IMR-90 (cell line): Measurements from ENCODE around the gene KCNQ5. TPM values are rescaled to one million over a fixed set of nuclear protein-coding genes. Genes with fewer than 3 reads are reported as not detected.

Source experiments
- ATAC-seq: fragments of 200-7000 bp; cut with Tn5 transposase; 2 replicates; pipeline ENCODE4 v1.9.1; 2020; ENCODE audit warnings: low read depth, mild to moderate bottlenecking, moderate library complexity
- BruUV-seq: library from RNA; stranded (reverse); fragments of 400-500 nt; replicated peaks from 2 replicates; lab custom pipeline; 2021; lab: Mats Ljungman, UMichigan
- CTCF ChIA-PET: fragments of 300-600 bp; formaldehyde crosslinking; extraction: SDS; loops from one replicate; lab custom pipeline; 2021; ENCODE audit warnings: antibody characterized with exemption; lab: Yijun Ruan, JAX
- POLR2A ChIA-PET: fragments of 300-600 bp; sonication (Branson Sonifier 250); formaldehyde crosslinking; loops from one replicate; lab custom pipeline; 2022; ENCODE audit warnings: antibody characterized with exemption; ENCODE audit not compliant: unreplicated experiment; lab: Charles Lee
- DNase-seq: peaks from one replicate; pipeline ENCODE4 v3.0.0; 2013
- H2AFZ ChIP-seq: replicated peaks from 2 replicates; pipeline ENCODE3; 2013; ENCODE audit warnings: low read length, mild to moderate bottlenecking; ENCODE audit not compliant: poor library complexity
- H2AK5ac ChIP-seq: 2 replicates; pipeline ENCODE4 v1.6.1; 2013; ENCODE audit warnings: low read depth, low read length, inconsistent platforms
- H2AK9ac ChIP-seq: replicated peaks from 2 replicates; pipeline ENCODE3; 2013; ENCODE audit warnings: mild to moderate bottlenecking, low read depth, low read length, moderate library complexity; ENCODE audit not compliant: poor library complexity
- H2BK120ac ChIP-seq: 2 replicates; pipeline ENCODE4 v1.6.1; 2013; ENCODE audit warnings: low read depth, low read length, inconsistent platforms
- H2BK15ac ChIP-seq: 3 replicates; pipeline ENCODE4 v1.6.1; 2013; ENCODE audit warnings: low read depth, low read length, inconsistent platforms
- H2BK20ac ChIP-seq: 2 replicates; pipeline ENCODE4 v1.6.1; 2013; ENCODE audit warnings: low read depth, mild to moderate bottlenecking, inconsistent platforms, low read length, moderate library complexity
- H2BK5ac ChIP-seq: 2 replicates; pipeline ENCODE4 v1.6.1; 2013; ENCODE audit warnings: mild to moderate bottlenecking, low read depth, low read length, inconsistent platforms; ENCODE audit not compliant: poor library complexity, severe bottlenecking
- H3K14ac ChIP-seq: replicated peaks from 2 replicates; pipeline ENCODE4 v1.6.1; 2013; ENCODE audit warnings: low read depth, low read length, inconsistent platforms
- H3K18ac ChIP-seq: 2 replicates; pipeline ENCODE4 v1.6.1; 2013; ENCODE audit warnings: low read depth, low read length, control low read depth
- H3K23ac ChIP-seq: 2 replicates; pipeline ENCODE4 v1.6.1; 2013; ENCODE audit warnings: low read depth, low read length, inconsistent platforms
- H3K27ac ChIP-seq: 2 replicates; pipeline ENCODE4 v1.5.1; 2013; ENCODE audit warnings: mild to moderate bottlenecking, control low read depth, low read length; ENCODE audit not compliant: insufficient read depth
- H3K27me3 ChIP-seq: 2 replicates; pipeline ENCODE4 v1.6.1; 2013; ENCODE audit warnings: low read length; ENCODE audit not compliant: control insufficient read depth, insufficient read depth
- H3K36me3 ChIP-seq: 2 replicates; pipeline ENCODE4 v1.6.1; 2013; ENCODE audit warnings: low read length, mixed read lengths; ENCODE audit not compliant: control insufficient read depth, insufficient read depth
- H3K4ac ChIP-seq: 2 replicates; pipeline ENCODE4 v1.6.1; 2013; ENCODE audit warnings: low read depth, low read length, inconsistent platforms
- H3K4me1 ChIP-seq: 2 replicates; pipeline ENCODE4 v1.6.1; 2013; ENCODE audit warnings: low read length, mixed read lengths; ENCODE audit not compliant: control insufficient read depth, insufficient read depth
- H3K4me2 ChIP-seq: 2 replicates; pipeline ENCODE4 v1.6.1; 2013; ENCODE audit warnings: low read depth, mild to moderate bottlenecking, control low read depth, low read length, moderate library complexity
- H3K4me3 ChIP-seq: 2 replicates; pipeline ENCODE4 v1.5.1; 2013; ENCODE audit warnings: low read depth, mild to moderate bottlenecking, control low read depth, low read length, moderate library complexity; ENCODE audit not compliant: insufficient read depth
- H3K56ac ChIP-seq: 2 replicates; pipeline ENCODE4 v1.6.1; 2013; ENCODE audit warnings: low read length, inconsistent platforms; ENCODE audit not compliant: insufficient read depth; ENCODE audit errors: extremely low read depth
- H3K79me1 ChIP-seq, 2 experiments: 2 replicates each; pipeline ENCODE4 v1.6.1; 2013; ENCODE audit warnings: low read length in 2 of 2, inconsistent platforms in 1 of 2, low read depth in 1 of 2
- H3K9ac ChIP-seq: 2 replicates; pipeline ENCODE4 v1.6.1; 2013; ENCODE audit warnings: low read depth, low read length, control low read depth
- H3K9me1 ChIP-seq: 2 replicates; pipeline ENCODE4 v1.6.1; 2013; ENCODE audit warnings: low read length, inconsistent platforms; ENCODE audit not compliant: insufficient read depth
- H3K9me3 ChIP-seq: 2 replicates; pipeline ENCODE4 v1.6.1; 2013; ENCODE audit warnings: low read length; ENCODE audit not compliant: control insufficient read depth, insufficient read depth
- H4K20me1 ChIP-seq: 2 replicates; pipeline ENCODE4 v1.6.1; 2013; ENCODE audit warnings: low read length, inconsistent platforms; ENCODE audit not compliant: insufficient read depth
- H4K5ac ChIP-seq: 2 replicates; pipeline ENCODE4 v1.6.1; 2013; ENCODE audit warnings: mild to moderate bottlenecking, low read depth, low read length, control low read depth
- H4K8ac ChIP-seq, 2 experiments: 2 replicates each; pipeline ENCODE4 v1.6.1; 2013; ENCODE audit warnings: low read depth in 2 of 2, low read length in 2 of 2, control low read depth in 1 of 2, inconsistent platforms in 1 of 2
- H4K91ac ChIP-seq: 2 replicates; pipeline ENCODE4 v1.6.1; 2013; ENCODE audit warnings: low read depth, low read length, inconsistent platforms; ENCODE audit not compliant: insufficient read depth
- CEBPB ChIP-seq: IDR thresholded peaks from 2 replicates; pipeline ENCODE4 v1.6.1; 2012; ENCODE audit warnings: low read depth, low read length, improper control_type of control experiment
- MAZ ChIP-seq: IDR thresholded peaks from 2 replicates; pipeline ENCODE4 v1.6.1; 2012; ENCODE audit warnings: low read depth, mild to moderate bottlenecking, low read length, improper control_type of control experiment, moderate library complexity, borderline replicate concordance
- RAD21 ChIP-seq: IDR thresholded peaks from 2 replicates; pipeline ENCODE4 v1.6.1; 2012; ENCODE audit warnings: low read length, improper control_type of control experiment
- RCOR1 ChIP-seq: IDR thresholded peaks from 2 replicates; pipeline ENCODE4 v1.6.1; 2012; ENCODE audit warnings: mild to moderate bottlenecking, low read length, improper control_type of control experiment; ENCODE audit not compliant: insufficient replicate concordance
- WGBS, 2 experiments: methylation state at CpG; one replicate each; pipeline versions ENCODE4 v1.1.5 to v1.1.7; 2013; ENCODE audit warnings: missing lambda C conversion rate in 2 of 2; ENCODE audit not compliant: insufficient read length in 1 of 2; ENCODE audit errors: extremely low coverage in 2 of 2; 5-methylcytosine and 5-hydroxymethylcytosine counted together
- dilution Hi-C: fragments of 300-500 bp; cut with HindIII; formaldehyde crosslinking; loops from one replicate; pipeline ENCODE4 v1.14.3; 2018; ENCODE audit warnings: low sequenced_read_pairs; ENCODE audit not compliant: unreplicated experiment
- in situ Hi-C: fragments of 300-500 bp; cut with MboI; formaldehyde crosslinking; loops from 3 replicates; pipeline ENCODE4 v1.14.3; 2019; ENCODE audit warnings: low sequenced_read_pairs, inconsistent platforms, mixed read lengths
- intact Hi-C: fragments of 100-400 bp; cut with micrococcal nuclease; formaldehyde crosslinking; loops from 2 replicates; pipeline ENCODE4 v1.10.0; 2022
- polyA plus RNA-seq, 3 experiments: library from polyadenylated mRNA; depleted of rRNA; stranded (reverse); fragments of >200 nt; gene quantifications; 2 replicates each; pipeline ENCODE4 v1.2.3, GENCODE V29; 2012; ENCODE audit warnings: low replicate concordance in 1 of 3
- total RNA-seq: library from RNA; depleted of rRNA; stranded (reverse); fragments of >200 nt; gene quantifications from 2 replicates; pipeline ENCODE4 v1.2.3, GENCODE V29; 2012
- TF ChIP-seq, protein P1 (sequence below): fragments of 150-350 bp; IDR thresholded peaks from 2 replicates; pipeline ENCODE4 v1.6.1; 2017; ENCODE audit warnings: mild to moderate bottlenecking, antibody characterized with exemption, low read length, low read depth
- TF ChIP-seq, protein P2 (sequence below): conservative IDR thresholded peaks from 2 replicates; pipeline ENCODE4 v1.5.1; 2012; ENCODE audit warnings: mild to moderate bottlenecking, low read depth, low read length, improper control_type of control experiment

Gene KCNQ5
- total and polyA plus RNA-seq, 2 of the 4 experiments (the other 2 are of a cell fraction): 0.75 to 1.3 TPM

DNA sequence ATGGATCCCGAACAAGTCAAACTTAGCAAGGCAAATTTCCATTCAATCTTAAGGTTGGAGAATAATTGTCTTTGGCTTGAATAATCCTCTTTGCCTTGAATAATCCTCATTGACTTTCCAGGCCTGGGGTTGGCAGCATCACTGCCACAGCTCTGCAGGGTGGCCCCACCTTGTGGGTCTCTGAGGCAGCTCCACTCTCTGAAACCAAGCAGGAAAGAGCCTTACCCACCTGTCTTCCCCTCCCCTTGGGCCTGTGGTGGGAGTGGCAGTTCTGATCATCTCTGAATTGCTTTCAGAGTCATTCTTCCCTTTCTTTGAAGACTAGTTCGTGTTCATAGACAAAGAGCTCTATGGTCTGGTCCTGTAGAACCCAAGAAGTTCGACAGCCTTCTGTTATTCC, 47.5 kb downstream of the KCNQ5 start:
- Histone ChIP-seq H3K27me3 (no peaks in the 10 kb centered on the region), H3K4me1 (no peaks in the 10 kb centered on the region), H3K56ac (no peak overlapping the region), H2BK120ac (no peak overlapping the region), H3K9ac (no peak overlapping the region), H2BK15ac (no peak overlapping the region), H3K4me3 (no peak overlapping the region), H4K20me1 (no peaks in the 10 kb centered on the region), H3K9me3 (no peaks in the 10 kb centered on the region), H2AK9ac (no peak overlapping the region), H3K9me1 (no peaks in the 10 kb centered on the region; the same call in 1 of the 2 replicates), H4K5ac (no peak overlapping the region), H2AK5ac (no peak overlapping the region), H2BK20ac (no peak overlapping the region), H3K14ac (no peak overlapping the region), H4K91ac (no peak overlapping the region), H3K27ac (no peak overlapping the region), H3K4me2 (no peak overlapping the region), H3K23ac (no peak overlapping the region), H2AFZ (no peak overlapping the region), H3K79me1 (no peaks in the 10 kb centered on the region; a peak in 1 of 4 replicates), H2BK5ac (no peak overlapping the region), H3K4ac (no peak overlapping the region), H4K8ac (no peak overlapping the region), H3K18ac (no peak overlapping the region), H3K36me3 (no peaks in the 10 kb centered on the region)
- ChIA-PET CTCF (no interaction called here), POLR2A (no interaction called here)
- TF ChIP-seq CEBPB: no peak
- TF ChIP-seq, protein P1, sequence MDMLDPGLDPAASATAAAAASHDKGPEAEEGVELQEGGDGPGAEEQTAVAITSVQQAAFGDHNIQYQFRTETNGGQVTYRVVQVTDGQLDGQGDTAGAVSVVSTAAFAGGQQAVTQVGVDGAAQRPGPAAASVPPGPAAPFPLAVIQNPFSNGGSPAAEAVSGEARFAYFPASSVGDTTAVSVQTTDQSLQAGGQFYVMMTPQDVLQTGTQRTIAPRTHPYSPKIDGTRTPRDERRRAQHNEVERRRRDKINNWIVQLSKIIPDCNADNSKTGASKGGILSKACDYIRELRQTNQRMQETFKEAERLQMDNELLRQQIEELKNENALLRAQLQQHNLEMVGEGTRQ: no peak
- TF ChIP-seq, protein P2, sequence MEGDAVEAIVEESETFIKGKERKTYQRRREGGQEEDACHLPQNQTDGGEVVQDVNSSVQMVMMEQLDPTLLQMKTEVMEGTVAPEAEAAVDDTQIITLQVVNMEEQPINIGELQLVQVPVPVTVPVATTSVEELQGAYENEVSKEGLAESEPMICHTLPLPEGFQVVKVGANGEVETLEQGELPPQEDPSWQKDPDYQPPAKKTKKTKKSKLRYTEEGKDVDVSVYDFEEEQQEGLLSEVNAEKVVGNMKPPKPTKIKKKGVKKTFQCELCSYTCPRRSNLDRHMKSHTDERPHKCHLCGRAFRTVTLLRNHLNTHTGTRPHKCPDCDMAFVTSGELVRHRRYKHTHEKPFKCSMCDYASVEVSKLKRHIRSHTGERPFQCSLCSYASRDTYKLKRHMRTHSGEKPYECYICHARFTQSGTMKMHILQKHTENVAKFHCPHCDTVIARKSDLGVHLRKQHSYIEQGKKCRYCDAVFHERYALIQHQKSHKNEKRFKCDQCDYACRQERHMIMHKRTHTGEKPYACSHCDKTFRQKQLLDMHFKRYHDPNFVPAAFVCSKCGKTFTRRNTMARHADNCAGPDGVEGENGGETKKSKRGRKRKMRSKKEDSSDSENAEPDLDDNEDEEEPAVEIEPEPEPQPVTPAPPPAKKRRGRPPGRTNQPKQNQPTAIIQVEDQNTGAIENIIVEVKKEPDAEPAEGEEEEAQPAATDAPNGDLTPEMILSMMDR: no peak
- no peak for TF ChIP-seq RCOR1
- TF ChIP-seq MAZ: no peak
- no peak for TF ChIP-seq RAD21
- ATAC-seq: no peak
- no peak for DNase-seq
- BruUV-seq: no TSS peak
- WGBS, 2 experiments: no CpG with 5 or more reads among the region's 3 CpGs
- intact Hi-C loops: no loop called here
- dilution Hi-C loops: no loop called here
- in situ Hi-C loops: no loop called here
